Retinal pigment epithelial cell (primary cell): ENCODE results near the gene GNAL.

Experiments
- DNase-seq: peaks from one replicate; pipeline ENCODE4 v3.0.0-alpha.2; 2010; ENCODE audit warnings: low read depth
- H3K4me3 ChIP-seq: 2 replicates; pipeline ENCODE4 v1.5.1; 2011; ENCODE audit warnings: mild to moderate bottlenecking, low read length, control low read depth, moderate library complexity
- TF ChIP-seq, protein P1 (sequence below): conservative IDR thresholded peaks from 2 replicates; pipeline ENCODE4 v1.5.1; 2011; ENCODE audit warnings: low read depth, low read length, control low read depth, inconsistent platforms

Gene GNAL

DNA sequence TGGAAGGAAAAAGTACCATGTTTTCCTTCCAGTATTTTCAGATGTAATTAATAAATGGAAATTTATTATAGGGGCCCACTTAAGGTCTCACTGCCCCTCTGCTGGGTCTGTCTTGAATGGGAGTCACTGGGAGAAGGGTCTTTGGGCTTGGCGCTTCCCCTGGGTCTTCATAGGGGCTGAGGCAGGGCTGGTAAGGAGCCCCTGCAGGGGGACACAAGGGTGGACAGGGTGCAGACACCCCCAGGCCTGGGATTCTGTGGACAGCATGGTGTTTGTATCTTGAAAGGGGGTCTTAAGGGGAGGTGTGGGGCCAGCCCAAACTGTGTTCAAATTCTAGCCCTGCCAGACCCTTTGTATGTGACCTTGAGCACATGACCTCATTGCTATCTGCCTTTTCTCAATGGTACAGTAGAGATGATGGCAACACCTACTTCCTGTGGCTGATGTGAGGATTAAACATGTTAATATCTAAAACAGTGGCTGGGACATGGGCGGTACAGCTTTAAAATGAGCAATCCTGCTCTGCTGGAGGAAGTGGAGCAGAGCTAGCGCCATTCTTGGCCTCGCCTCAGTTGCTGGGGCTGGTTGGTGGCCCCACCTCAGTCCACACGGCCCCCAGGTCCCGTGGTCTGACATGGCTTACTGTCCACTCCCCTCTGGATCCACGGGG lies 71.6 kb downstream of the GNAL start:
- DNase-seq, result no peak
- TF ChIP-seq, protein P1, sequence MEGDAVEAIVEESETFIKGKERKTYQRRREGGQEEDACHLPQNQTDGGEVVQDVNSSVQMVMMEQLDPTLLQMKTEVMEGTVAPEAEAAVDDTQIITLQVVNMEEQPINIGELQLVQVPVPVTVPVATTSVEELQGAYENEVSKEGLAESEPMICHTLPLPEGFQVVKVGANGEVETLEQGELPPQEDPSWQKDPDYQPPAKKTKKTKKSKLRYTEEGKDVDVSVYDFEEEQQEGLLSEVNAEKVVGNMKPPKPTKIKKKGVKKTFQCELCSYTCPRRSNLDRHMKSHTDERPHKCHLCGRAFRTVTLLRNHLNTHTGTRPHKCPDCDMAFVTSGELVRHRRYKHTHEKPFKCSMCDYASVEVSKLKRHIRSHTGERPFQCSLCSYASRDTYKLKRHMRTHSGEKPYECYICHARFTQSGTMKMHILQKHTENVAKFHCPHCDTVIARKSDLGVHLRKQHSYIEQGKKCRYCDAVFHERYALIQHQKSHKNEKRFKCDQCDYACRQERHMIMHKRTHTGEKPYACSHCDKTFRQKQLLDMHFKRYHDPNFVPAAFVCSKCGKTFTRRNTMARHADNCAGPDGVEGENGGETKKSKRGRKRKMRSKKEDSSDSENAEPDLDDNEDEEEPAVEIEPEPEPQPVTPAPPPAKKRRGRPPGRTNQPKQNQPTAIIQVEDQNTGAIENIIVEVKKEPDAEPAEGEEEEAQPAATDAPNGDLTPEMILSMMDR, result no peak
- H3K4me3 ChIP-seq, result no peak overlapping the region

- TF ChIP-seq, protein P1, result peak; percentile 49
- no peak for DNase-seq
- H3K4me3 ChIP-seq, result no peak overlapping the region
These were observed 72.5 kb downstream of the GNAL start for GRCh38 chr18:11761553-11761952.

GRCh38 chr18:11762429-11762828 lies 73.4 kb downstream of the GNAL start:
- no peak overlapping the region for H3K4me3 ChIP-seq
- DNase-seq, result no peak
- TF ChIP-seq, protein P1, result no peak

DNA sequence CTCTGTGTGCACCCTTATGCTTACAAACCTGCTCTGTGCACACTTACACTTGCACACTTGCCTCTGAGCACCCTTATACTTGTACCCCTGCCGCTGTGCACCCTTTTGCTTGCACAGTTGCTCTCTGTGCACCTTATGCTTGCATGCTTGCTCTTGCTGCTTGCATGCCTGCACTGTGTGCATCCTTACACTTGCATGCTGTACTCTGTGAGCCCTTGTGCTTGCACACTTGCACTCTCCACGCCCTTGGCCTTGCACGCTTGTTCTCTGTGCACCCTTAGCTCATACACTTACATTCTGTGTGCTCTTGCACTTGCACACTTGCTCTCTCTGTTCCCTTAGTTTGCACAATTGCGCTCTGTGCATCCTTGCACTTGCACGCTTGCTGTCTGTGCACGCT lies 78.3 kb downstream of the GNAL start:
- DNase-seq, result no peak
- TF ChIP-seq, protein P1, result no peak
- no peak overlapping the region for H3K4me3 ChIP-seq

DNA sequence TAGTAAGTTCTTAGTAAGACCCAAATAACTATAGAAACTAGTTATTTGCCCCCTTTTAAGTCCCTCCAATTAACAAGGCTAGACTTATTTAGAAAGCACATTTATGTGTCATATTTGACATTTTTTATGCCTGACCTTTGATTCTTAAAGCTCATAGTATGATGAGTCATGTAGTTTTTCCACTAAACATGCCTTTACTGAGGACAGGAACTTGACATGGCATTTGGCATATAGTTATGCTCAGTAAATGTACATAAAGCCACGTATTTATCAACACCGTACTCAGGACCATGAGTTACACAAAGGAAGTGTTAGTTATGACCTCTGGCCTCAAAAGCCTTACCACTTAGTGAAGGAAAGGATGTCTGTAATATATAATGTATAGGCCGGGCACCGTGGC lies 78.9 kb downstream of the GNAL start:
- peak; percentile 79 for DNase-seq
- TF ChIP-seq, protein P1, result no peak
- H3K4me3 ChIP-seq, result no peak overlapping the region

DNA sequence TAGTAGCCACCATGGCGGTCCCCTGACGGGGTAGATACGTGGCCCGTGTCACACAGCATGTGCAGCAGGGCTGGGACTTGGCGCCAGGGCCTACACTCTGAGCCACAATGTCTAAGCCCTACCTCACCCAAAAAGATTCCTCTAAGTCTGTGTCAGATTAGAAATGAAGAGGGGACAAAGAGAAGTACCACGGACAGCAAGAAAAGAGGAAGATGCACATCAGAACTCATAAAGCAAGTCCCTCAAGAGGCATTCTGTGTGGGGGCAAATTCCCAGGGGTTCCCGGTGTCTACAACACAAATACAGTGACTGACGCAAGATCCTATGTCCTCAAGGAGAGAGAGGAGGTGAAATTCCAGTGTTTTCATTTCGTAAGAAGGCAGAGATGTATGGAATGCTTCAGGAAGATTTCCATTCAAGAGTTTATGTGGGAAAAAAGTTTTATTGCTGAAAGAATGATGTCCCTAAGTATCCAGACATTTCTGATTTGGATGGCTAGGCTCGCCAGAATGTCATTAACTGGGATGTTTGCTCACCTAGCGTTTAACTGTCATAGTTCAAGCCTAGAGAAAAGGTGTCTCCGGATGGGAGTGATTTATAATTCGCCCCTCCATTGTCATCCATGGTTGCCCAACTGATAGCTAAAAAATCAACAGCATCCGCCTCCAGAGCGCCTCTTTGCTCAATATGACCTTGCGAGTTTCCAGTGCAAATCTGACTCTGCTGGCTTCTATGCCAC lies 86.5 kb downstream of the GNAL start:
- TF ChIP-seq, protein P1, result no peak
- no peak for DNase-seq
- H3K4me3 ChIP-seq, result no peak overlapping the region

GRCh38 chr18:11780042-11780441 lies 91.0 kb downstream of the GNAL start:
- DNase-seq, result no peak
- H3K4me3 ChIP-seq, result no peak overlapping the region
- TF ChIP-seq, protein P1, result no peak
